Hippocampal formation (tissue), 2 donors: Measurements from ENCODE around the gene RGMA.

Source experiments
- DNase-seq, 2 donors: peaks; one replicate each; lab custom pipeline; 2025; lab: John Stamatoyannopoulos, UW

The RGMA gene

GRCh38 chr15:93093765-93094164 lies 4.8 kb upstream of the RGMA start:
- no peak for DNase-seq

- DNase-seq, result no peak
Measured at GRCh38 chr15:93091465-93091864, 2.5 kb upstream of the RGMA start.

- no peak for DNase-seq
Measured at GRCh38 chr15:93089727-93090305, 805 bp upstream of the RGMA start.

GRCh38 chr15:93088200-93088980 lies 621 bp downstream of the RGMA start:
- no peak for DNase-seq

DNA sequence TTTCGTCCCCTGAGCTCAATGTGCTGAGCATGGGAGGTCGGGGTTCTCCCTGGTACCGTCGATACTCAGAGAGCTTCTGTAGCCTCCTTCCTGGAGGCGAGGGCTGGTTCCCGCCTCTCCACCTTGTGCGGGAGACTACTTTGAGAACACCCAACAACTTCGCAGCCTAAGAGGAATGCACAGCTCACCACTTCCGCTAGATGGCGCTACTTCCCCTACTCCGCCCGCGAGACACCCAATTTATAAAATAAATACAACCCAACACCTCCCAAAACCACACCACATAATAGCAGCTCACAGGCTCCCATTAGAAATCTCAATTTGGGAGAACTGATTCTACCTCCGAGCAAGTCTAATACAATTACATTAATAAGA lies 1.2 kb downstream of the RGMA start:
- DNase-seq, result peak; percentile 55 to 59

DNA sequence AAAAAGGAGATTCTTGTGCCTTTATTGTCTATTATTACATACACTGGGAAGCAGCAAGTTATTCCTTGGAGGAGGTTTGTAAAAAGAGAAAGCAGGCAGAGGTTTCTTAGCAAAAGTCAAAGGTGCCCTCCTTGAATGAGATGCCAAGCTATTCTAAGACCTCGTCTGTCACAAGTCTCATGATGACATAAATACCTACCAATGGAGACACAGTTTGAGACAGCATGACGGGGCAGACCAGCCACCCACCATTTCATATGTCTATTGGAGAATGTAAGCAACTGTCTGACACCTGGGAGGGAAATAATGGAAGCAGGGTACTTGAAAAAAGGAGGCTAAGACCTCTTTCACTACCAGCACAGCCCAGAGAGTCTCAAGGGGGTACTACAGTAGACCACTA lies 2.2 kb downstream of the RGMA start:
- no peak for DNase-seq

- peak in 1 of 2 donors; percentile 42 for DNase-seq
Measured at GRCh38 chr15:93085692-93086091, 3.3 kb downstream of the RGMA start.

DNA sequence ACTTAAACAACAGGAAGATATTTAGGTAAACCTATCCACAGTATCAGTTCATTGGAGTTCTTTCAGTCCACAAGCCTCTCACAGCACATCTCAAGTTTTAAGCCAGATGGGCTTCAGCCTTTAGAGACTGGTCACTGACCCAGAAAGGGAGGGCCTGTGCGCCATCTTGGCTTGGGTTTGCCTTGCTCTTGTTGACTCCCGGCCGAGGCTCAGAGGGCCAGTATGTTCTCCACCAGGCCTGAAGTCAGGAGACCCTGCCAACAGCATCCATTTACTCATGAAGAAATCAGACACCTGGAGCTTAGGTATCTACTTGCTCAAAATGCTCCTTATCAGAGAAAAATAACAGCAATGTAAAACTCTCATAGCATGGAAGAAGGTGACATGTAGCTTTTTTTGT lies 6.2 kb downstream of the RGMA start:
- DNase-seq, result no peak

DNA sequence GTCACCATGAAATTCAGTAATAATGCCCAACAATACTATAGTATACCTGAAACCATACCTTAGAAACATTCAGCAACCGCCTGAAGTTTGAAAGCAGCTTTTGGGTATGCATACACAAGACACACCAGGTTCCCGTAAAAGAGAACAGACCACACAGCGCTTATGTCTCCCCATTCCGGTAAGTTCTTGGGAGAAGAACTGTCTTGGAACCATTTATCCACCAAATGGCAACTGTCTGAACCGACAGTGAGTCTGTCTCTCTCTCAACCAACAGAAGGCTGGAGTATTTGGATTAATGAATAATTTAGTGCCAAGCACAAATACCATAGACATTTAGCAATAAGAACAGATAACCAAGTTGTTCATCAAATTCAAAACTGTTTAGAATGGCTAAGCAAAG lies 7.6 kb downstream of the RGMA start:
- no peak for DNase-seq

GRCh38 chr15:93080451-93080850 lies 8.6 kb downstream of the RGMA start:
- DNase-seq, result no peak

DNA sequence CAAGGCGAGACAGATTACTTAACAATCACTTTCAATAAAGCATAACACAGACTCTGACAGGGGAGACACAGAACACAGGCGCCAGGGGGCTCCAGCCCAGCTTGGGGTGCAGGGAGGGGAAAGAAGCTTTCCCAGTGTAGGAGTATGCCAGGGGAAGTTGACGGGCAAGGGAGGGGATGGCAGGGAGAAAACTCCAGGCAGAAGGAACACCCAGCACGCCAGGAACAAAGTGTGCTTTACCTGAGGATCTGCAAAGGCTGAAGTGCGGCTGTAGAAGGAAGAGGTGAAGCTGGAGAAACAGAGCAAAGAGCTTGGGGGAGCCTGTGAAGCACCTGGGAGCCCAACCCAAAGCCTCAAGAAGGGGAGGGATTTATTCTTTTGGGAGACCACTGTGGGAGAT lies 12.1 kb downstream of the RGMA start:
- no peak for DNase-seq

GRCh38 chr15:93076217-93076616 lies 12.8 kb downstream of the RGMA start:
- DNase-seq, result no peak

- DNase-seq, result no peak
Measured at GRCh38 chr15:93074599-93074998, 14.4 kb downstream of the RGMA start.

DNA sequence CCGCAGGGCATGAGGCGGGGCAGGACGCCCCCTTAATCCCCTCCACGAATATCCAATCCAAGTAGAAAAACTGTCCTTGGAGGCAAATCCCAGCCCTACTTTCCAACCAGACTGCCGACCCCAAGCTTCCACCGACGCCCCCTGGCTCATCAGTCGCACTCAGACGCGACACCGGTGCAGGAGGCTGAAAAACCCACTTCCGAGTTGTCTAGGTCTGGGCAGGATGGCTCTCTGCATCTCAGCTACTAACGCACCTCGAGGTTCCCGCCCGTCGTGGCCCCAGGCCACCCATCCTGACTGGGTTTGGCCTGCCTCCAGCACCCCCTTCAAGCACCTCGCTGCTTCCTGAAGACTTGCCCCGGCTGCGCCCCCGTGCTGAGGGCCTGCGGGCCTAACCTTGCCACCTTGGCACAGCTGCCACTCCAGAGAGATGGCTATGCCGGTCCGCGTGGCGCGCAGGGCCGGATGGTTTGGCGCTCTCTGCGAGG lies 15.5 kb downstream of the RGMA start:
- DNase-seq, result no peak

- peak; percentile 22 to 45 for DNase-seq
Measured at GRCh38 chr15:93072411-93073394, 16.3 kb downstream of the RGMA start.

DNA sequence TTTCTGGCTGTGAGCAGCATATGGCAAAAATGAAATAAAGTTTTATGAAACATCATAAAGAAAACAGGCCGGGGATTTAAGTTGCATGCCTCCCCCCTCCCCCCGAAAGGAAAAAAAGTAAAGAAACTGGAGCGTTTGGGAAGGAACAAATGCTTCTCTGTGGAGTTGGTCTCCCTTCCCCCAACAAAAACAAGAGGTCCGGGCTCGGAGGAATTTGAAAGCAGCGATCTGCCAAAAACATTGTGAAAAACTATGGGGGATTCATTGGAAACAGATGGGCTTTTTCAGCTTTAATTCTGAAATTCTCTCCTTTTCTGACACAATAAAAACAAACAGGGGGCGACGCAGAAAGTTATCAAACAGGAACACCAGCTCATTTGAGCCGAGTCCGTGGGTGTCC lies 17.0 kb downstream of the RGMA start:
- DNase-seq, result peak in 1 of 2 donors; percentile 38

DNA sequence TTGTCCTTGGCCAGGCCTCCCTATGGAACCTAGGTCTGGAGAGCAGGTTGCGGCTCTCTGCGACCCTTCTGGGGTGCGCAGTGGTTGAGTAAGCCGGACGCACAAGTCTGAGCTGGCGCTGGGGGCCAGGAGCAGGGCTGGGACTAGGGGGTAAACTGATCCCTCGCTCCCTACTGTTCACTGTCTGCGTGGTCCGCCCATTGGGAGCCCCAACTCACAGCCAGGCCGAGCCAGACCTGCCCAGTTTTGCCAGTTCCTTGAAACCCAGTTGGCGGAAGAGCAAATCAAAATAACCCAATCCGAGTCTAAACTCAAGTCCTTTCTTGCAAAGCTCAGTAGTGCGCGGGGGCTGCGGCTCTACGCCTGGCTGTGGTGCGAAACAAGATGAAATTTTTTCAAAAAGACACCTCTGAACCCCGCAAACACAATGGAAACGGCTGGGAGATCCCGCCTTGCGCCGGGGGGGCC lies 17.5 kb downstream of the RGMA start:
- no peak for DNase-seq

- DNase-seq, result no peak
Measured at GRCh38 chr15:93070551-93071296, 18.3 kb downstream of the RGMA start.

- no peak for DNase-seq
Measured at GRCh38 chr15:93070132-93070531, 18.9 kb downstream of the RGMA start.

DNA sequence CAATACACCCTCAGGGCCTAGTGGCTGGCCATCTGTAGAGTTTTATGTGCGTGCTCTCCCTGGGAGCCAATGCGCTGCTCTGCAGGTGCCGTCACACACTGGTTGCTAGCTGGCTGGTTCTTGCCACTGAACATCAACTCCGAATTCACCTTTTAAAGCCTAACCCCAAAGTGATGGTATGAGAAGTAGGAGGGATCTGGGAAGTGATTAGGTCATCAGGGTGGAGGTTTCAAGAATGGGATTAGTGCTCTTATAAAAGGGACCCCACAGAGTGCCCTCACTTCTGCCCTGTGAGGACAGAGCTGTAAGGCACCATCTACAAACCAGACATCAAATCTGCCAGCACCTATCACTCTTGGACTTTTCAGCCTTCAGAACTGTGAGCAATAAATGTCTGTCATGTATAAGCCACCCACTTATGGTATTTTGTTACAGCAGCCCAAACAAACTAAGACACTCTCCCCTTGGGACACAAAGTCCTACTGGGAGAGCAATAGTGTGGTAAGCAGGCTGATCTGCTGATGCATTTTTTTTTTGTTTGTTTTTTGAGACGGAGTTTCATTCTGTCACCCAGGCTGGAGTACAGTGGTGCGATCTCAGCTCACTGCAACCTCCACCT lies 20.3 kb downstream of the RGMA start:
- DNase-seq, result no peak

GRCh38 chr15:93067649-93068085 lies 21.3 kb downstream of the RGMA start:
- no peak for DNase-seq
